K562 (cell line): ENCODE measurements around the gene CCDC92. TPM values are rescaled to one million over a fixed set of nuclear protein-coding genes. Genes with fewer than 3 reads are reported as not detected.

Experiments
- ATAC-seq: fragments of 200-7000 bp; cut with Tn5 transposase; 3 replicates; pipeline ENCODE4 v1.9.1; 2020; ENCODE audit warnings: moderate library complexity
- BruUV-seq: library from RNA; stranded (reverse); fragments of 400-500 nt; replicated peaks from 2 replicates; lab custom pipeline; 2021; lab: Mats Ljungman, UMichigan
- CTCF ChIA-PET: fragments of 300-600 bp; formaldehyde crosslinking; extraction: SDS; loops from one replicate; lab custom pipeline; 2021; ENCODE audit warnings: low intra/inter-chr PET ratio; lab: Yijun Ruan, JAX
- POLR2A ChIA-PET: fragments of 300-600, 350-650 bp; sonication (Branson Sonifier 250); formaldehyde crosslinking; extraction: SDS; loops from one replicate; lab custom pipeline; 2021; ENCODE audit warnings: antibody characterized with exemption, inconsistent platforms; lab: Yijun Ruan, JAX
- DNase-seq, 4 experiments: peaks; one replicate each; pipeline versions ENCODE4 v3.0.0 to v3.0.0-alpha.2; 2011 to 2018; ENCODE audit warnings: low spot score in 3 of 4, mixed read lengths in 3 of 4; ENCODE audit errors: extremely low read depth in 1 of 4
- FAIRE-seq: peaks from 2 replicates; lab custom pipeline; 2011; peaks lifted over from hg19 to GRCh38; lab: Jason Lieb, UNC
- H2AFZ ChIP-seq: 2 replicates; pipeline ENCODE4 v1.6.0; 2011; ENCODE audit warnings: low read depth, low read length, control low read depth, inconsistent platforms
- H3K27ac ChIP-seq: fragments of 200-600 bp; 3 replicates; pipeline ENCODE4 v1.8.0; 2011; ENCODE audit warnings: low read depth, mild to moderate bottlenecking, control low read depth, inconsistent platforms, low read length, moderate library complexity, mixed read lengths; ENCODE audit errors: extremely low read depth
- H3K27me3 ChIP-seq, 2 experiments: fragments of 300-600 bp in 1 of 2; 2 replicates in 1 of 2; 3 replicates in 1 of 2; pipeline versions ENCODE4 v1.6.0 to v1.8.0; 2011; ENCODE audit warnings: inconsistent platforms in 2 of 2, low read length in 2 of 2, mild to moderate bottlenecking in 1 of 2, mixed read lengths in 1 of 2, moderate library complexity in 1 of 2; ENCODE audit not compliant: control insufficient read depth in 2 of 2, insufficient read depth in 2 of 2
- H3K36me3 ChIP-seq: fragments of 300-600 bp; 3 replicates; pipeline ENCODE4 v1.8.0; 2011; ENCODE audit warnings: mild to moderate bottlenecking, low read length, inconsistent platforms; ENCODE audit not compliant: control insufficient read depth, insufficient read depth
- H3K4me1 ChIP-seq, 2 experiments: fragments of 200-600 bp in 1 of 2; replicated peaks in 1 of 2; 2 replicates in 1 of 2; 3 replicates in 1 of 2; pipeline versions ENCODE4 v1.5.1 to v1.8.0; 2011; ENCODE audit warnings: inconsistent platforms in 2 of 2, low read length in 2 of 2, mild to moderate bottlenecking in 1 of 2, mixed read lengths in 1 of 2, moderate library complexity in 1 of 2; ENCODE audit not compliant: control insufficient read depth in 2 of 2, insufficient read depth in 2 of 2
- H3K4me2 ChIP-seq: 2 replicates; pipeline ENCODE4 v1.6.1; 2011; ENCODE audit warnings: low read length, control low read depth, inconsistent platforms, mixed read lengths; ENCODE audit not compliant: insufficient read depth
- H3K4me3 ChIP-seq: fragments of 200-600 bp; sonication (generic), shearing (Covaris generic); 2 replicates; pipeline ENCODE4 v1.5.1; 2016; ENCODE audit warnings: control low read depth, inconsistent platforms
- H3K79me2 ChIP-seq: fragments of 200-600 bp; 3 replicates; pipeline ENCODE4 v1.8.0; 2011; ENCODE audit warnings: low read length, inconsistent platforms; ENCODE audit not compliant: control insufficient read depth, insufficient read depth
- H3K9ac ChIP-seq, 2 experiments: 2 replicates each; pipeline versions ENCODE4 v1.6.0 to v1.6.1; 2011; ENCODE audit warnings: low read depth in 2 of 2, low read length in 2 of 2, control low read depth in 1 of 2, inconsistent platforms in 1 of 2, mild to moderate bottlenecking in 1 of 2, mixed read lengths in 1 of 2; ENCODE audit not compliant: insufficient read depth in 1 of 2
- H3K9me1 ChIP-seq: one replicate; pipeline ENCODE4 v1.6.0; 2011; ENCODE audit warnings: inconsistent platforms, mild to moderate bottlenecking, low read length, moderate library complexity; ENCODE audit not compliant: control insufficient read depth, insufficient read depth
- H3K9me3 ChIP-seq: replicated peaks from 2 replicates; pipeline ENCODE4 v1.5.1; 2011; ENCODE audit warnings: low read depth, low read length, inconsistent platforms; ENCODE audit not compliant: control insufficient read depth, insufficient read depth
- H4K20me1 ChIP-seq: replicated peaks from 2 replicates; pipeline ENCODE4 v1.6.1; 2011; ENCODE audit warnings: low read length, inconsistent platforms, mixed read lengths; ENCODE audit not compliant: control insufficient read depth, insufficient read depth
- CSDE1 ChIP-seq, 2 experiments: fragments of 450-650 bp; IDR thresholded peaks; 2 replicates each; pipeline ENCODE4 v1.6.1; 2016; ENCODE audit warnings: mild to moderate bottlenecking in 1 of 2
- GABPA ChIP-seq: fragments of 200-800 bp; sonication (Bioruptor generic); conservative IDR thresholded peaks from 2 replicates; pipeline ENCODE4 v1.6.1; 2016; ENCODE audit warnings: low read depth, missing genetic modification characterization, missing compliant biosample characterization
- PYGO2 ChIP-seq: fragments of 450-650 bp; IDR thresholded peaks from 2 replicates; pipeline ENCODE4 v1.6.1; 2016; ENCODE audit warnings: mild to moderate bottlenecking, missing genetic modification characterization, moderate library complexity, missing compliant biosample characterization
- RBBP5 ChIP-seq: fragments of 200-600 bp; sonication (generic); IDR thresholded peaks from 2 replicates; pipeline ENCODE4 v1.6.1; 2012; ENCODE audit warnings: borderline replicate concordance, mild to moderate bottlenecking, low read length, control low read depth, inconsistent platforms; ENCODE audit not compliant: insufficient read depth, poor library complexity, severe bottlenecking
- TCFL5 ChIP-seq: fragments of 250-450 bp; sonication (Bioruptor Pico); conservative IDR thresholded peaks from 2 replicates; pipeline ENCODE4 v1.6.1; 2021; ENCODE audit warnings: mild to moderate bottlenecking, moderate library complexity, matching md5 sums
- TGIF2 ChIP-seq: sonication (generic); formaldehyde crosslinking; IDR thresholded peaks from 2 replicates; pipeline ENCODE4 v1.8.1; 2022; ENCODE audit warnings: mild to moderate bottlenecking, missing genetic modification reagents, moderate library complexity
- ZBTB17 ChIP-seq: fragments of 450-650 bp; formaldehyde crosslinking; IDR thresholded peaks from 2 replicates; pipeline ENCODE4 v1.4.0; 2020; ENCODE audit warnings: mild to moderate bottlenecking
- WGBS: fragments of 100-300 bp; shearing (Covaris generic); methylation state at CpG from one replicate; pipeline ENCODE4 v1.1.6; 2016; ENCODE audit warnings: low coverage, mixed read lengths; ENCODE audit not compliant: insufficient coverage; ENCODE audit errors: missing lambda C conversion rate; 5-methylcytosine and 5-hydroxymethylcytosine counted together
- in situ Hi-C: fragments of 300-500 bp; cut with MboI; formaldehyde crosslinking; loops from 4 replicates; pipeline ENCODE4 v1.15.0; 2018; ENCODE audit warnings: inconsistent platforms, mixed read lengths
- intact Hi-C: fragments of 100-400 bp; cut with micrococcal nuclease; formaldehyde crosslinking; loops from 2 replicates; pipeline ENCODE4 v1.14.2; 2022
- polyA plus RNA-seq, 8 experiments: library from polyadenylated mRNA; depleted of rRNA in 4 of 8; stranded (reverse) in 5 of 8; unstranded in 3 of 8; fragments of >200 nt; fragmentation: Nextera tagmentation in 2 of 8; fragmentation: Illumina TruSeq in 1 of 8; extraction: Ambion mirVana in 2 of 8; extraction: Trizol in 1 of 8; gene quantifications; 2 replicates each; pipeline versions ENCODE4 v1.2.1 to v1.2.3, GENCODE V29; 2011 to 2014; ENCODE audit warnings: inconsistent platforms in 1 of 8, missing spikeins in 1 of 8
- total RNA-seq, 7 experiments: library from RNA; depleted of rRNA in 6 of 7; stranded (reverse); fragments of >200 nt in 6 of 7; fragmentation: Illumina TruSeq in 2 of 7; extraction: Trizol in 2 of 7; gene quantifications; 2 replicates each; pipeline versions ENCODE4 v1.2.1 to v1.2.3, GENCODE V29; 2011 to 2021; ENCODE audit warnings: low replicate concordance in 1 of 7

CCDC92 gene
- total and polyA plus RNA-seq, 9 of the 15 experiments (the other 6 are each of a cell fraction or from before 2014, with no cell fraction given): 0.27 to 5.9 (median 2.1) TPM

GRCh38 chr12:124002021-124002644, 29.5 kb upstream of the CCDC92 start:
- 71% methylated on average over 6 of the region's 6 CpGs for WGBS
- POLR2A ChIA-PET: interaction anchor here (0.7 to 2.1 kb wide), 3 partner anchors 10 to 1066 kb away, joined by 3 to 5 read pairs (median 4); no protein-coding TSS in a partner anchor
- BruUV-seq: no TSS peak
- intact Hi-C loops (no loop called here), in situ Hi-C loops (no loop called here)
- TF ChIP-seq CSDE1 (IDR thresholded peaks at IDR 0.05) (no peak), TGIF2 (CRISPR knock-in tag) (no peak), ZBTB17 (no peak), GABPA (tag) (no peak), PYGO2 (no peak), RBBP5 (no peak), TCFL5 (CRISPR knock-in tag) (no peak)
- peaks cover 24 to 43% of the 10 kb centered on the region in 2 experiments for H3K4me1 ChIP-seq
- H3K4me3 ChIP-seq: no peak overlapping the region
- H3K79me2 ChIP-seq: peaks cover 22% of the 10 kb centered on the region; the same call in 2 of the 3 replicates
- ATAC-seq (no peak), DNase-seq (no peak), FAIRE-seq (no peak)
- peaks cover 59% of the 10 kb centered on the region for H3K36me3 ChIP-seq
- no peaks in the 10 kb centered on the region for H3K27me3 ChIP-seq
- H3K9me1 ChIP-seq: peaks cover 6% of the 10 kb centered on the region
- CTCF ChIA-PET: no interaction called here
- no peak overlapping the region for H2AFZ ChIP-seq
- H4K20me1 ChIP-seq: peaks cover 8% of the 10 kb centered on the region
- no peak overlapping the region for H3K9ac ChIP-seq
- no peaks in the 10 kb centered on the region for H3K9me3 ChIP-seq
- no peak overlapping the region for H3K27ac ChIP-seq
- H3K4me2 ChIP-seq: no peak overlapping the region
